Measurements from ENCODE around the gene ENTR1.
"Not testable (repeated sequence)": the region's sequence is repeated elsewhere in the genome, so short reads cannot be mapped to it uniquely, and the experiment has no call there.

ENTR1 gene

GRCh38 chr9:136411378-136411777 lies 964 bp upstream of the ENTR1 start:
- no peaks in the 10 kb centered on the region for H3K27me3 ChIP-seq (replicated peaks; ENCODE audit: control insufficient read depth, insufficient read depth, low read length)
- H3K4me1 ChIP-seq (ENCODE audit: control insufficient read depth, insufficient read depth, low read length), result peaks cover 30% of the 10 kb centered on the region
- H3K36me3 ChIP-seq (ENCODE audit: control insufficient read depth, insufficient read depth, low read length, severe bottlenecking), result peaks cover 54% of the 10 kb centered on the region
- H3K9ac ChIP-seq (ENCODE audit: low read length), result peak overlapping the region; percentile 97
- peak overlapping the region; percentile 98 for H3K4me3 ChIP-seq (ENCODE audit: low read length)
- DNase-seq (ENCODE audit: low read depth), result peak; percentile 10
- H3K9me3 ChIP-seq (ENCODE audit: control insufficient read depth, low read length), result no peaks in the 10 kb centered on the region

GRCh38 chr9:136409557-136410455 lies 608 bp downstream of the ENTR1 start:
- DNase-seq (ENCODE audit: low read depth), result peak; percentile 61
- H3K4me3 ChIP-seq (ENCODE audit: low read length), result peak overlapping the region; percentile 98
- peaks cover 53% of the 10 kb centered on the region for H3K36me3 ChIP-seq (ENCODE audit: control insufficient read depth, insufficient read depth, low read length, severe bottlenecking)
- peak overlapping the region; percentile 88 for H3K9ac ChIP-seq (ENCODE audit: low read length)
- H3K9me3 ChIP-seq (ENCODE audit: control insufficient read depth, low read length), result no peaks in the 10 kb centered on the region
- H3K4me1 ChIP-seq (ENCODE audit: control insufficient read depth, insufficient read depth, low read length), result peaks cover 30% of the 10 kb centered on the region
- no peaks in the 10 kb centered on the region for H3K27me3 ChIP-seq (replicated peaks; ENCODE audit: control insufficient read depth, insufficient read depth, low read length)

GRCh38 chr9:136407911-136408310 lies 2.5 kb downstream of the ENTR1 start:
- no peak for DNase-seq (ENCODE audit: low read depth)
- H3K4me1 ChIP-seq (ENCODE audit: control insufficient read depth, insufficient read depth, low read length), result peaks cover 26% of the 10 kb centered on the region
- H3K9me3 ChIP-seq (ENCODE audit: control insufficient read depth, low read length), result no peaks in the 10 kb centered on the region
- no peak overlapping the region for H3K4me3 ChIP-seq (ENCODE audit: low read length)
- no peak overlapping the region for H3K9ac ChIP-seq (ENCODE audit: low read length)
- H3K27me3 ChIP-seq (replicated peaks; ENCODE audit: control insufficient read depth, insufficient read depth, low read length), result no peaks in the 10 kb centered on the region
- peaks cover 49% of the 10 kb centered on the region for H3K36me3 ChIP-seq (ENCODE audit: control insufficient read depth, insufficient read depth, low read length, severe bottlenecking)

GRCh38 chr9:136407061-136407460 lies 3.4 kb downstream of the ENTR1 start:
- not testable (repeated sequence) for H3K4me3 ChIP-seq (ENCODE audit: low read length); H3K9me3 ChIP-seq (ENCODE audit: control insufficient read depth, low read length); H3K27me3 ChIP-seq (replicated peaks; ENCODE audit: control insufficient read depth, insufficient read depth, low read length); H3K9ac ChIP-seq (ENCODE audit: low read length); DNase-seq (ENCODE audit: low read depth)
- H3K36me3 ChIP-seq (ENCODE audit: control insufficient read depth, insufficient read depth, low read length, severe bottlenecking), result peaks cover 47% of the 10 kb centered on the region
- H3K4me1 ChIP-seq (ENCODE audit: control insufficient read depth, insufficient read depth, low read length), result peaks cover 21% of the 10 kb centered on the region

GRCh38 chr9:136405904-136406303 lies 4.5 kb downstream of the ENTR1 start:
- not testable (repeated sequence) for H3K9me3 ChIP-seq (ENCODE audit: control insufficient read depth, low read length); DNase-seq (ENCODE audit: low read depth)
- H3K36me3 ChIP-seq (ENCODE audit: control insufficient read depth, insufficient read depth, low read length, severe bottlenecking), result peaks cover 55% of the 10 kb centered on the region

GRCh38 chr9:136405481-136405880 lies 4.9 kb downstream of the ENTR1 start:
- Histone ChIP-seq H3K27me3 (replicated peaks; ENCODE audit: control insufficient read depth, insufficient read depth, low read length) (no peaks in the 10 kb centered on the region), H3K4me1 (ENCODE audit: control insufficient read depth, insufficient read depth, low read length) (peaks cover 12% of the 10 kb centered on the region), H3K4me3 (ENCODE audit: low read length) (no peak overlapping the region), H3K9me3 (ENCODE audit: control insufficient read depth, low read length) (no peaks in the 10 kb centered on the region), H3K36me3 (ENCODE audit: control insufficient read depth, insufficient read depth, low read length, severe bottlenecking) (peaks cover 55% of the 10 kb centered on the region), H3K9ac (ENCODE audit: low read length) (no peak overlapping the region)
- DNase-seq (ENCODE audit: low read depth), result no peak

More at GRCh38 chr9:136405904-136406303, 4.5 kb downstream of the ENTR1 start:
- peaks cover 11% of the 10 kb centered on the region for H3K4me1 ChIP-seq (ENCODE audit: control insufficient read depth, insufficient read depth, low read length)
- not testable (repeated sequence) for H3K27me3 ChIP-seq (replicated peaks; ENCODE audit: control insufficient read depth, insufficient read depth, low read length); H3K4me3 ChIP-seq (ENCODE audit: low read length); H3K9ac ChIP-seq (ENCODE audit: low read length)

GRCh38 chr9:136404801-136405136 lies 5.6 kb downstream of the ENTR1 start:
- no peak for DNase-seq (ENCODE audit: low read depth)
- no peak overlapping the region for H3K4me3 ChIP-seq (ENCODE audit: low read length)
- peaks cover 55% of the 10 kb centered on the region for H3K36me3 ChIP-seq (ENCODE audit: control insufficient read depth, insufficient read depth, low read length, severe bottlenecking)

GRCh38 chr9:136403915-136404800 lies 6.3 kb downstream of the ENTR1 start:
- H3K36me3 ChIP-seq (ENCODE audit: control insufficient read depth, insufficient read depth, low read length, severe bottlenecking), result peaks cover 55% of the 10 kb centered on the region
- no peaks in the 10 kb centered on the region for H3K27me3 ChIP-seq (replicated peaks; ENCODE audit: control insufficient read depth, insufficient read depth, low read length)
- H3K9me3 ChIP-seq (ENCODE audit: control insufficient read depth, low read length), result no peaks in the 10 kb centered on the region
- H3K9ac ChIP-seq (ENCODE audit: low read length), result no peak overlapping the region
- no peak for DNase-seq (ENCODE audit: low read depth)
- H3K4me3 ChIP-seq (ENCODE audit: low read length), result no peak overlapping the region
- H3K4me1 ChIP-seq (ENCODE audit: control insufficient read depth, insufficient read depth, low read length), result peaks cover 11% of the 10 kb centered on the region

More at GRCh38 chr9:136404801-136405136, 5.6 kb downstream of the ENTR1 start:
- Histone ChIP-seq H3K4me1 (ENCODE audit: control insufficient read depth, insufficient read depth, low read length) (peaks cover 15% of the 10 kb centered on the region), H3K27me3 (replicated peaks; ENCODE audit: control insufficient read depth, insufficient read depth, low read length) (no peaks in the 10 kb centered on the region), H3K9me3 (ENCODE audit: control insufficient read depth, low read length) (no peaks in the 10 kb centered on the region), H3K9ac (ENCODE audit: low read length) (no peak overlapping the region)

DNA sequence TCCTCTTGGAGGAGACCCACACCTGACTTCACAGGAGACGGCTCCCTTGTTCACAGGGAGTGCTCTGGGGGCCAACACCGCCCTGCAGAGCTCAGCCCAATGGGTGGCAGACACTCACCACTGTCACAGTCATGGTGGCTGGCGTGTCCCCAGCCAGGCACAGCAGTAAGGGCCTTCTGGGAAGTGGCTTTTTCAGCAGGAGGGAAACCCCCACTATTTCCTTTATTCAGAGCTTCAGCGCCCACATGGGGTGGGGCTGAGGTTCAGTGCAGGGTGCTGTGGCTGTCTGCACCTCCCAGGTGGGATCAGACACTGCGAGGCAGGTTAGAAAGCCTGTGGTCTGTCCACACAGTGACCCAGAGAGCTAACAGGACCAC lies 6.9 kb downstream of the ENTR1 start:
- H3K36me3 ChIP-seq (ENCODE audit: control insufficient read depth, insufficient read depth, low read length, severe bottlenecking), result peaks cover 55% of the 10 kb centered on the region
- DNase-seq (ENCODE audit: low read depth), result no peak

DNA sequence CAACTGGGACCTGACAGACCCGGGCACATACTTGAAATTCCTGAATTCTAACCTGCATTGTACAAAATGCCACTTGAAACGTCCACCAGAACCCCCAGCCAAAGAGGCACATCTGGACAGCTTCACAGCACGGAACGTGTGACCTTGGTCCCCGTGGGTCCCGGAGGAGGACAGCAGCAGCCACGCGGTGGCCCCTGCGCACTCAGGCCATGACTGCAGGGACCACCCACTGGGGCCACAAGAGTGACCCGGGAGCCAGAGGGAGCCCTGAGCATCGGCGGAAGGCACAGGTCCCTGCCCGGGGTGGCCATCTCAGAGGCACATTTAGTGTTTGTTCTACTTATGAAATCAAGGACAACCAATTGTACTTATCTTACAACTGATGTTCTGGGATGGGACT lies 8.3 kb downstream of the ENTR1 start:
- Histone ChIP-seq H3K4me1 (ENCODE audit: control insufficient read depth, insufficient read depth, low read length) (peaks cover 12% of the 10 kb centered on the region), H3K36me3 (ENCODE audit: control insufficient read depth, insufficient read depth, low read length, severe bottlenecking) (peaks cover 54% of the 10 kb centered on the region), H3K9me3 (ENCODE audit: control insufficient read depth, low read length) (no peaks in the 10 kb centered on the region), H3K9ac (ENCODE audit: low read length) (no peak overlapping the region), H3K27me3 (replicated peaks; ENCODE audit: control insufficient read depth, insufficient read depth, low read length) (no peaks in the 10 kb centered on the region), H3K4me3 (ENCODE audit: low read length) (no peak overlapping the region)
- DNase-seq (ENCODE audit: low read depth), result no peak

More for the DNA sequence above, 6.9 kb downstream of the ENTR1 start:
- H3K4me3 ChIP-seq (ENCODE audit: low read length), result no peak overlapping the region
- H3K4me1 ChIP-seq (ENCODE audit: control insufficient read depth, insufficient read depth, low read length), result peaks cover 12% of the 10 kb centered on the region
- H3K27me3 ChIP-seq (replicated peaks; ENCODE audit: control insufficient read depth, insufficient read depth, low read length), result no peaks in the 10 kb centered on the region
- no peak overlapping the region for H3K9ac ChIP-seq (ENCODE audit: low read length)
- no peaks in the 10 kb centered on the region for H3K9me3 ChIP-seq (ENCODE audit: control insufficient read depth, low read length)

Measured in adipocyte (in vitro differentiated cells).